ENCODE results near the gene IGSF6. TPM values are rescaled to one million over a fixed set of nuclear protein-coding genes. Genes with fewer than 3 reads are reported as not detected.

Gene IGSF6
- total RNA-seq, 2 experiments from 2014 or later, result 0.28 to 0.30 TPM

DNA sequence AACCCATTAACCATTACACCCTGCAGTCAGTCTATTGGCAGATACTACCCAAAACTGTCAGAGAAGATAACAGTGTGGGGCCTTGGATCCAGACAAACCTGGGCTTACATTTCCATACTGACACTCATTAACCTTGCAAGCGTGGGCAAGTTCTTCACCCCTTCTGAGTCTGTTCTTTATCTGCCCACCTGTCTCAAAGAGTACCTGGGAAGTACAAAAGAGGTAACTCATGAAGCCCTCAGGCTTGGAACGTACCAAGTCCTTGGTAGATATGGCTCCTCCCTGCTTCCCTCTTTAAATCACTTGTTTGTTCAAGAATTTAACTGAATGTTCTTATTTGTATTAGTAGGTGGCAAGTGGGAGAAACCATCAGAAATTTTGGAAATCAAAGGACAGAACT, 2.5 kb upstream of the IGSF6 start:
- TF ChIP-seq, protein P1, sequence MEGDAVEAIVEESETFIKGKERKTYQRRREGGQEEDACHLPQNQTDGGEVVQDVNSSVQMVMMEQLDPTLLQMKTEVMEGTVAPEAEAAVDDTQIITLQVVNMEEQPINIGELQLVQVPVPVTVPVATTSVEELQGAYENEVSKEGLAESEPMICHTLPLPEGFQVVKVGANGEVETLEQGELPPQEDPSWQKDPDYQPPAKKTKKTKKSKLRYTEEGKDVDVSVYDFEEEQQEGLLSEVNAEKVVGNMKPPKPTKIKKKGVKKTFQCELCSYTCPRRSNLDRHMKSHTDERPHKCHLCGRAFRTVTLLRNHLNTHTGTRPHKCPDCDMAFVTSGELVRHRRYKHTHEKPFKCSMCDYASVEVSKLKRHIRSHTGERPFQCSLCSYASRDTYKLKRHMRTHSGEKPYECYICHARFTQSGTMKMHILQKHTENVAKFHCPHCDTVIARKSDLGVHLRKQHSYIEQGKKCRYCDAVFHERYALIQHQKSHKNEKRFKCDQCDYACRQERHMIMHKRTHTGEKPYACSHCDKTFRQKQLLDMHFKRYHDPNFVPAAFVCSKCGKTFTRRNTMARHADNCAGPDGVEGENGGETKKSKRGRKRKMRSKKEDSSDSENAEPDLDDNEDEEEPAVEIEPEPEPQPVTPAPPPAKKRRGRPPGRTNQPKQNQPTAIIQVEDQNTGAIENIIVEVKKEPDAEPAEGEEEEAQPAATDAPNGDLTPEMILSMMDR (conservative IDR thresholded peaks at IDR 0.05; ENCODE audit: low read length), result no peak
- no peak for TF ChIP-seq EZH2phosphoT487 (IDR thresholded peaks at IDR 0.05; ENCODE audit: borderline replicate concordance, low read depth, low read length)
- ChIA-PET POLR2A (no interaction called here), CTCF (ENCODE audit: unreplicated experiment) (no interaction called here)
- peaks cover 32% of the 10 kb centered on the region for H3K36me3 ChIP-seq (ENCODE audit: insufficient read depth, low read length)
- no peaks in the 10 kb centered on the region for H3K9me3 ChIP-seq (ENCODE audit: low read length)
- DNase-seq (ENCODE audit: low spot score), result no peak
- no peak overlapping the region for H3K4me3 ChIP-seq (ENCODE audit: low read depth, low read length, poor library complexity, severe bottlenecking)
- peaks cover 7% of the 10 kb centered on the region; the same call in 1 of the 2 replicates for H3K79me2 ChIP-seq (ENCODE audit: insufficient read depth, low read depth, low read length)
- intact Hi-C loops (cut with micrococcal nuclease; ENCODE audit: unreplicated experiment), result no loop called here
- peaks cover 8% of the 10 kb centered on the region; the same call in 1 of the 2 replicates for H4K20me1 ChIP-seq (ENCODE audit: insufficient read depth, low read length)
- BruUV-seq (replicated peaks), result no TSS peak
- no peaks in the 10 kb centered on the region for H3K9me2 ChIP-seq (ENCODE audit: insufficient read depth, low read length)
- no peak overlapping the region for H2AFZ ChIP-seq (ENCODE audit: low read length)
- no peak overlapping the region for H3K4me2 ChIP-seq (ENCODE audit: low read length)
- H3K27ac ChIP-seq (ENCODE audit: low read depth, low read length, poor library complexity, severe bottlenecking), result no peak overlapping the region
- H3K4me1 ChIP-seq (ENCODE audit: insufficient read depth, low read length, poor library complexity, severe bottlenecking), result peaks cover 82% of the 10 kb centered on the region

DNA sequence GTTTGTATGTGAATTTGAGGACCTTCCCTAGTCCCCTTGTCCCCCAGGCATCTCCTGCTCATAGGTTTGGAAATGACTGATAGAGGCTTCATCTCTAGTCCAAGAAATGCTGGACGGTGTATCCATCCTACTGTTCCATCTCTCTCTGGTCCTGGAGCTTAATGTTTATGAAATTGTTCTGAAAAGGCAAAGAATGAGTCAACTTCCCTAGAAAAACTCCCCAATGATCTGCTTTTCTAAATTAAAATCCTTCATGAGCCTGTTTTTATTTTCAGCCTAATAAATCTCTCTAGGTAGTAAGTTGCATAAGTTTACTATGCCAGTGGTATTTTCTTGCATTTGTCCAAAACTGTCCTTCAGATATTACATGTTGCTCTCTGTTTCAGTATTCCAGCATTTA, 2.1 kb upstream of the IGSF6 start:
- Histone ChIP-seq H3K4me2 (ENCODE audit: low read length) (no peak overlapping the region), H4K20me1 (ENCODE audit: insufficient read depth, low read length) (peaks cover 8% of the 10 kb centered on the region; the same call in 1 of the 2 replicates), H3K79me2 (ENCODE audit: insufficient read depth, low read depth, low read length) (peaks cover 7% of the 10 kb centered on the region; the same call in 1 of the 2 replicates), H3K27ac (ENCODE audit: low read depth, low read length, poor library complexity, severe bottlenecking) (no peak overlapping the region), H3K4me3 (ENCODE audit: low read depth, low read length, poor library complexity, severe bottlenecking) (no peak overlapping the region), H2AFZ (ENCODE audit: low read length) (no peak overlapping the region), H3K9me3 (ENCODE audit: low read length) (no peaks in the 10 kb centered on the region), H3K36me3 (ENCODE audit: insufficient read depth, low read length) (peaks cover 27% of the 10 kb centered on the region), H3K9me2 (ENCODE audit: insufficient read depth, low read length) (no peaks in the 10 kb centered on the region), H3K4me1 (ENCODE audit: insufficient read depth, low read length, poor library complexity, severe bottlenecking) (peaks cover 78% of the 10 kb centered on the region)
- BruUV-seq (replicated peaks), result no TSS peak
- no peak for TF ChIP-seq EZH2phosphoT487 (IDR thresholded peaks at IDR 0.05; ENCODE audit: borderline replicate concordance, low read depth, low read length)
- TF ChIP-seq, protein P1 (conservative IDR thresholded peaks at IDR 0.05; ENCODE audit: low read length), result no peak
- POLR2A ChIA-PET, result no interaction called here
- intact Hi-C loops (cut with micrococcal nuclease; ENCODE audit: unreplicated experiment), result no loop called here
- DNase-seq (ENCODE audit: low spot score), result no peak
- CTCF ChIA-PET (ENCODE audit: unreplicated experiment), result no interaction called here

DNA sequence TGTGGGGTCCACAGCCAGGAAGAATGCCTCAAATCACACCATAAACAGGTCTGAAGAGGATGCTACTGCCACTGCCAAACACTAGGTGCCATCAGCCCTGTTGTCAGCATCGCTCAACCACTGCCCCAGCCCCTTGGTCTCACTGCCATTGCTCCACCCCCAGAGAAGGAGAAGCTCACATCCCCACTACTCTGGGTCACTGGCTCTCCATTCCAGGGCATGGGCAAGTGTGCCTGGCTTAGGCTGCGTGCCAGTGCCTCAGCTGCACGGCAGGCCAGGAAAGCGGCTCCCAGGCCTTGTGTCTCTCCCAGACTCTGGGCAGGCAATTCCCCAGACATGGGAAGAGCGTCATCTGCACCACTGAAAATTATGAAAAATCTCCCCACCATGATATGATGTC, 1.2 kb upstream of the IGSF6 start:
- CTCF ChIA-PET (ENCODE audit: unreplicated experiment), result no interaction called here
- intact Hi-C loops (cut with micrococcal nuclease; ENCODE audit: unreplicated experiment), result no loop called here
- no peak for DNase-seq (ENCODE audit: low spot score)
- Histone ChIP-seq H3K27ac (ENCODE audit: low read depth, low read length, poor library complexity, severe bottlenecking) (no peak overlapping the region), H3K79me2 (ENCODE audit: insufficient read depth, low read depth, low read length) (peaks cover 12% of the 10 kb centered on the region; the same call in 1 of the 2 replicates), H3K9me2 (ENCODE audit: insufficient read depth, low read length) (no peaks in the 10 kb centered on the region), H2AFZ (ENCODE audit: low read length) (no peak overlapping the region), H3K4me1 (ENCODE audit: insufficient read depth, low read length, poor library complexity, severe bottlenecking) (peaks cover 80% of the 10 kb centered on the region), H3K36me3 (ENCODE audit: insufficient read depth, low read length) (peaks cover 28% of the 10 kb centered on the region), H3K9me3 (ENCODE audit: low read length) (no peaks in the 10 kb centered on the region), H3K4me3 (ENCODE audit: low read depth, low read length, poor library complexity, severe bottlenecking) (no peak overlapping the region), H4K20me1 (ENCODE audit: insufficient read depth, low read length) (peaks cover 8% of the 10 kb centered on the region; the same call in 1 of the 2 replicates), H3K4me2 (ENCODE audit: low read length) (no peak overlapping the region)
- BruUV-seq (replicated peaks), result no TSS peak
- POLR2A ChIA-PET, result interaction anchor here (0.6 to 0.7 kb wide), 3 partner anchors 45 to 1031 kb away, joined by 3 to 4 read pairs (median 3); no protein-coding TSS in a partner anchor
- TF ChIP-seq, protein P1 (conservative IDR thresholded peaks at IDR 0.05; ENCODE audit: low read length), result no peak
- TF ChIP-seq EZH2phosphoT487 (IDR thresholded peaks at IDR 0.05; ENCODE audit: borderline replicate concordance, low read depth, low read length), result no peak

Data from OCI-LY7 (cell line).